ENCODE results near the gene CDK6. TPM values are rescaled to one million over a fixed set of nuclear protein-coding genes. Genes with fewer than 3 reads are reported as not detected.

CDK6 gene
- total RNA-seq, 4 donors from 2014 or later, result 22.2 to 45.4 (median 36.4) TPM

DNA sequence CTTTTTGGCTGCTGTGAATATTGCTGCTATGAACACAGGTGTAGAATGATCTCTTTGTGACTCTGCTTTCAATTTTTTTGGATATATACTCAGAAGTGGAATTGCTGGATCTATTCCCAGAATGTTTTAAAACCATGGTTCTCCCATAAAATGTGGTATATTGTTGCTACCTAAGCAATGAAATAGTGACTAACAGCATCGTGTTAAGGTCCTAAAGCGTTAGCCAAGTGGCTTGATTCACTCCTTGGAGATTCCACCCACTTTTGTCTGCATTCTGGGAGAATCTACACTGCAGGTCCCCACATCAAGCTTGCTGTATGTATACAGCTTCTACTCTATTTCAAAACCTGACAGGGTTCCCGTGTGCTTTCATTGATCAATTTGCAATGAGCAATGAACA lies 105.6 kb downstream of the CDK6 start:
- Histone ChIP-seq H3K4me3 (no peak overlapping the region), H3K27me3 (no peaks in the 10 kb centered on the region), H3K27ac (replicated peaks in 1 of 4) (no peak overlapping the region), H3K36me3 (no peaks in the 10 kb centered on the region), H3K4me1 (peaks cover 13 to 37% (median 19%) of the 10 kb centered on the region in 4 donors), H3K9me3 (no peaks in the 10 kb centered on the region)
- TF ChIP-seq EP300 (IDR thresholded peaks at IDR 0.05) (no peak), POLR2A (IDR thresholded peaks at IDR 0.05; ENCODE audit: low read depth) (no peak), POLR2AphosphoS5 (IDR thresholded peaks at IDR 0.05) (no peak)
- TF ChIP-seq, protein P1, sequence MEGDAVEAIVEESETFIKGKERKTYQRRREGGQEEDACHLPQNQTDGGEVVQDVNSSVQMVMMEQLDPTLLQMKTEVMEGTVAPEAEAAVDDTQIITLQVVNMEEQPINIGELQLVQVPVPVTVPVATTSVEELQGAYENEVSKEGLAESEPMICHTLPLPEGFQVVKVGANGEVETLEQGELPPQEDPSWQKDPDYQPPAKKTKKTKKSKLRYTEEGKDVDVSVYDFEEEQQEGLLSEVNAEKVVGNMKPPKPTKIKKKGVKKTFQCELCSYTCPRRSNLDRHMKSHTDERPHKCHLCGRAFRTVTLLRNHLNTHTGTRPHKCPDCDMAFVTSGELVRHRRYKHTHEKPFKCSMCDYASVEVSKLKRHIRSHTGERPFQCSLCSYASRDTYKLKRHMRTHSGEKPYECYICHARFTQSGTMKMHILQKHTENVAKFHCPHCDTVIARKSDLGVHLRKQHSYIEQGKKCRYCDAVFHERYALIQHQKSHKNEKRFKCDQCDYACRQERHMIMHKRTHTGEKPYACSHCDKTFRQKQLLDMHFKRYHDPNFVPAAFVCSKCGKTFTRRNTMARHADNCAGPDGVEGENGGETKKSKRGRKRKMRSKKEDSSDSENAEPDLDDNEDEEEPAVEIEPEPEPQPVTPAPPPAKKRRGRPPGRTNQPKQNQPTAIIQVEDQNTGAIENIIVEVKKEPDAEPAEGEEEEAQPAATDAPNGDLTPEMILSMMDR (IDR thresholded peaks at IDR 0.05), result no peak
- intact Hi-C loops (cut with DNase I), result no loop called here
- 87% methylated on average over 3 of the region's 3 CpGs for WGBS
- DNase-seq (ENCODE audit: extremely low spot score), result no peak

DNA sequence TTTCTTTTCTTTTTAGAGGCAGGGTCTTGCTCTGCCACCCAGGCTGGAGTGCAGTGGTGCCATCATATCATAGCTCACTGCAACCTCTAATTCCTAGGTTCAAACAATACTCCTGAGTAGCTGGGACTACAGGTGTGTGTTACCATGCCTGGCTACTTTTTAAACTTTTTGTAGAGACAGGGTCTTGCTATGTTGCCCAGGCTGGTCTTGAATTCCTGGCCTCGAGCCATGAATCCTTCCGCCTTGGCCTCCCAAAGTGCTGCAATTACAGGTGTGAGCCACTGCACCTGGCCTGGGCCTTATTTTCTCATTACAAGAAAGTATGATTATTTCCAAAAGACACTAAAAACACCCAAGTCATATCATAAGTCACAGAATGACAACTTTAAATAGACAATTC lies 106.6 kb downstream of the CDK6 start:
- Histone ChIP-seq H3K4me1 (peaks cover 13 to 37% (median 19%) of the 10 kb centered on the region in 4 donors), H3K9me3 (no peaks in the 10 kb centered on the region), H3K36me3 (peaks cover 4 to 9% (median 5%) of the 10 kb centered on the region in 4 donors), H3K27ac (replicated peaks in 1 of 4) (no peak overlapping the region), H3K4me3 (no peak overlapping the region), H3K27me3 (no peaks in the 10 kb centered on the region)
- intact Hi-C loops (cut with DNase I), result no loop called here
- no peak for DNase-seq (ENCODE audit: extremely low spot score)
- WGBS, result 94% methylated on average over 2 of the region's 2 CpGs
- TF ChIP-seq POLR2A (IDR thresholded peaks at IDR 0.05; ENCODE audit: low read depth) (no peak), EP300 (IDR thresholded peaks at IDR 0.05) (no peak), POLR2AphosphoS5 (IDR thresholded peaks at IDR 0.05) (no peak)
- TF ChIP-seq, protein P1 (IDR thresholded peaks at IDR 0.05), result no peak

DNA sequence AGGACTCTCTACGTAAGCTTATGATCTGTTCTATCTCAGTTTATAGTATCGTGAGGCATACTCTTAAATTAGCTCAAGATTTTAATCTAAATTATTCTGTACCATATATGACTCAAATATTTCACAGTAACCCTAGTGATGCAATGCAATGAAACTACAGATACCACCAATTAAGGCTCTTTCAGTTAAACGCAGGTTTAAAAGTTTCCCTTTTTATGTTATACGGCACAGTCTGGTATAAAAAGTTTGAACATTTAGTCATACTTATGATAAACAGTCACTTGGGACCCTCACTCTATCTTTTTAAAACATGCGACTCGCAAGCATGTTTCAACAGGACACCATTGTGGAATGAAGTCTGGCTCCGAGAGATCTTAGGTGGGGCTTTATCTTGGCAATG lies 107.2 kb downstream of the CDK6 start:
- H3K4me3 ChIP-seq, result no peak overlapping the region
- no peak for DNase-seq (ENCODE audit: extremely low spot score)
- 89% methylated on average over 7 of the region's 7 CpGs for WGBS

DNA sequence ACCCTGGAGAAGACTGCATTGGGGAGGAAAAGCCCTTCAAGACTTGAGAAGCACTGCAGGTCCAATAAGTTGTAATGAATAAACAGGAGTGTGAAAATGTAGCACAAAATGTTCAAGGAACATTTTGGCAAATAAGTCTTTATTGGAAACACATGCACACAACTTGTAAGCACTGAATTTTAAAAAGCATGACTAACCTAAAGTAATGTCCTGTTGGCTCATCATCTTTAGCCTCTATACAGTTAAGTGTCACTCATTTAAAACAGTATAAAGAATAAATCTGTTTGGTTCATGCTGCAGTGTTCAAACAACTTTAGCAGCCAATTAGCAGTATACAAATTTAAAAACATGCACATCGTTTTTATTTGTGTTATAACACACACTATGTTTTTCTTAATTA lies 108.6 kb downstream of the CDK6 start:
- no peaks in the 10 kb centered on the region for H3K9me3 ChIP-seq
- peaks cover 4 to 10% (median 5%) of the 10 kb centered on the region in 4 donors for H3K36me3 ChIP-seq

More for the DNA sequence above, 107.2 kb downstream of the CDK6 start:
- peaks cover 13 to 38% (median 19%) of the 10 kb centered on the region in 4 donors for H3K4me1 ChIP-seq
- no peaks in the 10 kb centered on the region for H3K27me3 ChIP-seq
- H3K27ac ChIP-seq (replicated peaks in 1 of 4), result no peak overlapping the region
- no peaks in the 10 kb centered on the region for H3K9me3 ChIP-seq
- TF ChIP-seq, protein P1 (IDR thresholded peaks at IDR 0.05), result no peak
- TF ChIP-seq POLR2A (IDR thresholded peaks at IDR 0.05; ENCODE audit: low read depth), result no peak
- no peak for TF ChIP-seq EP300 (IDR thresholded peaks at IDR 0.05)
- TF ChIP-seq POLR2AphosphoS5 (IDR thresholded peaks at IDR 0.05), result no peak
- intact Hi-C loops (cut with DNase I), result no loop called here
- H3K36me3 ChIP-seq, result peaks cover 4 to 10% (median 5%) of the 10 kb centered on the region in 4 donors

DNA sequence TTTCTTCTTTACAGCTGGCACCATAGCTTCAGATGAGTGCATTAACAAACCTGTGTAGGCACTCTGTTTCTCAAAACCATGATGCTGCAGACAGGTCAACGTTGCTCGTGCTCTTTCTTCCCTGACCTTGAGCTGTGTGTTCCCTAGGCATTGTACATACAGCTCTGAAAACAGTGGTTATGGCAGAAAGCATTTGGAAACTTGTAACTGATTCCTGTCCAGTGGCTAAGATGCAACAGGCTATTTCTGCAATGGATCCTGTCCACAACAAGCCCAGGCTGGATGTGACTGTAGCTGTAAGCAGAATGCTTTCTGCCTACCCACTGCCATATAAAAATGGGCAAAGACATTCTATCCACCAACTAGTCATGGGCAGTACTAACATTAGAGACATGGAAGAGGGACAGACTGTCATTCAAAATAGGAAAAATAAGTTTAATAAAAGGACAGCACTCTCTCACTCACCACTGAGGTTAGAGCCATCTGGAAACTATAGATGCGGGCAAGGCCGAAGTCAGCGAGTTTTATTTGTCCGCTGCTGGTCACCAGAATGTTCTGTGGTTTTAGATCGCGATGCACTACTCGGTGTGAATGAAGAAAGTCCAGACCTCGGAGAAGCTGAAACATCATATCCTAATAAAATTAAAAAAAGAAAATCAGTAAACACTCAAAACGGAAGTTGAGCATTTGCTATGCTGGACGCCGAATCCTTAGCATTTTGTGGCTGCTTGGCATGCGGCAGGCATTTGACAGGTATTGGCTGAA lies 111.0 kb downstream of the CDK6 start:
- DNase-seq (ENCODE audit: extremely low spot score), result no peak

More for the DNA sequence above, 108.6 kb downstream of the CDK6 start:
- Histone ChIP-seq H3K27me3 (no peaks in the 10 kb centered on the region), H3K4me1 (peaks cover 16 to 53% (median 25%) of the 10 kb centered on the region in 4 donors), H3K4me3 (no peak overlapping the region), H3K27ac (replicated peaks in 1 of 4) (no peak overlapping the region)
- 80% methylated on average over 1 of the region's 1 CpG for WGBS
- TF ChIP-seq POLR2AphosphoS5 (IDR thresholded peaks at IDR 0.05) (no peak), EP300 (IDR thresholded peaks at IDR 0.05) (no peak)
- intact Hi-C loops (cut with DNase I), result no loop called here
- DNase-seq (ENCODE audit: extremely low spot score), result no peak

More for the DNA sequence above, 111.0 kb downstream of the CDK6 start:
- intact Hi-C loops (cut with DNase I), result no loop called here
- Histone ChIP-seq H3K4me3 (no peak overlapping the region), H3K4me1 (peaks cover 10 to 35% (median 15%) of the 10 kb centered on the region in 4 donors), H3K27me3 (no peaks in the 10 kb centered on the region), H3K27ac (replicated peaks in 1 of 4) (no peak overlapping the region), H3K9me3 (no peaks in the 10 kb centered on the region), H3K36me3 (peaks cover 4 to 10% (median 5%) of the 10 kb centered on the region in 4 donors)
- TF ChIP-seq, protein P1 (IDR thresholded peaks at IDR 0.05), result no peak
- TF ChIP-seq POLR2A (IDR thresholded peaks at IDR 0.05; ENCODE audit: low read depth) (no peak), EP300 (IDR thresholded peaks at IDR 0.05) (no peak), POLR2AphosphoS5 (IDR thresholded peaks at IDR 0.05) (no peak)
- 87% methylated on average over 14 of the region's 14 CpGs for whole genome bisulfite sequencing
